ENCODE results near the gene SLC6A18.

- TF ChIP-seq POLR2AphosphoS5 (IDR thresholded peaks at IDR 0.05; ENCODE audit: borderline replicate concordance, low read depth, low read length) (no peak), EZH2 (IDR thresholded peaks at IDR 0.05) (no peak)
These were observed 70.5 kb downstream of the SLC6A18 start for GRCh38 chr5:1295650-1296037.

All from SK-N-MC (cell line).